Coronary artery (tissue), 2 donors: Measurements from ENCODE around the gene PITPNM1.
A peak's percentile ranks its signal among the peaks of the same experiment; 100 is the strongest.

Source experiments
- DNase-seq: peaks from one replicate; pipeline ENCODE4 v3.0.0-alpha.2; 2017; ENCODE audit warnings: low spot score
- H3K27ac ChIP-seq, 2 donors: fragments of 200-600 bp; sonication (generic); one replicate each; pipeline ENCODE4 v1.5.1; 2016 to 2019
- H3K4me3 ChIP-seq: fragments of 200-600 bp; sonication (generic); 2 replicates; pipeline ENCODE4 v1.5.1; 2016; ENCODE audit warnings: mild to moderate bottlenecking, moderate library complexity
- TF ChIP-seq, protein P1 (sequence below): fragments of 200-600 bp; sonication (generic); IDR thresholded peaks from one replicate; pipeline ENCODE4 v1.5.1; 2019; ENCODE audit warnings: antibody characterized with exemption

The PITPNM1 gene

DNA sequence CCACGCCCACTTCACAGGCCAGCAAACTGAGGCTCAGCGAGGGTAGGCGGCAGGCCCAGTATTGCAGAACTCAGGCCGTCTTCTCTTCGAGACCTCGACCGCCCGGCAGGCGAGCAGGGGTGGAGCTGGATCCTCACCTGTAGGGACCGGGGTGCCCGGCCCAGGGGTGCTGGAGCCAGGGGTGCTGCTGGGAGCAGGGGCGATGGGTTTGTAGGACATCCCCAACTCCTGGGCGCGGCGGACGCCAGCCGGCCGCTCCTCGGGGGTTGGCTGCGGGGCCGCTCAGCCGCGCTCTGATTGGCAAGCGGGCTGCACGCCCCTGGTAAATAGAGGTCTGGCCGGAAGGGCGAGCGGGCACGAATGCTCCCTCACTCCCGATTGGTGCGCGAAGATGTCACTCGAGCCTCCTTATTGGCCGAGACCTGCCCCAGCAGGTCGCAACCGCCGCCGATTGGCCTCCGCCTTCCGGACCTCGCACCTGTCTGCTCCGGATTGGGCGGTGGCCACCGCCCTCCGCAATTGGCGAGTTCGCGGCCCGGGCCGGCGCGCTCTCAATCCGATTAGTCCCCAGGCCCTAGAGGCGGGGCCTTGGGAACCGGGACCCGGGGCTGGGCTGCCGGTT lies 2.8 kb upstream of the PITPNM1 start, which contains the start of gene CDK2AP2:
TSS of gene CDK2AP2 (minus strand) at position 299 of the 622 bp plus-strand sequence. CDS start at position 219, 80 bp downstream.
- TF ChIP-seq, protein P1, sequence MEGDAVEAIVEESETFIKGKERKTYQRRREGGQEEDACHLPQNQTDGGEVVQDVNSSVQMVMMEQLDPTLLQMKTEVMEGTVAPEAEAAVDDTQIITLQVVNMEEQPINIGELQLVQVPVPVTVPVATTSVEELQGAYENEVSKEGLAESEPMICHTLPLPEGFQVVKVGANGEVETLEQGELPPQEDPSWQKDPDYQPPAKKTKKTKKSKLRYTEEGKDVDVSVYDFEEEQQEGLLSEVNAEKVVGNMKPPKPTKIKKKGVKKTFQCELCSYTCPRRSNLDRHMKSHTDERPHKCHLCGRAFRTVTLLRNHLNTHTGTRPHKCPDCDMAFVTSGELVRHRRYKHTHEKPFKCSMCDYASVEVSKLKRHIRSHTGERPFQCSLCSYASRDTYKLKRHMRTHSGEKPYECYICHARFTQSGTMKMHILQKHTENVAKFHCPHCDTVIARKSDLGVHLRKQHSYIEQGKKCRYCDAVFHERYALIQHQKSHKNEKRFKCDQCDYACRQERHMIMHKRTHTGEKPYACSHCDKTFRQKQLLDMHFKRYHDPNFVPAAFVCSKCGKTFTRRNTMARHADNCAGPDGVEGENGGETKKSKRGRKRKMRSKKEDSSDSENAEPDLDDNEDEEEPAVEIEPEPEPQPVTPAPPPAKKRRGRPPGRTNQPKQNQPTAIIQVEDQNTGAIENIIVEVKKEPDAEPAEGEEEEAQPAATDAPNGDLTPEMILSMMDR, result no peak
- H3K4me3 ChIP-seq, result peak within 1 kb of the TSS; percentile 78
- peak; percentile 99 for DNase-seq

DNA sequence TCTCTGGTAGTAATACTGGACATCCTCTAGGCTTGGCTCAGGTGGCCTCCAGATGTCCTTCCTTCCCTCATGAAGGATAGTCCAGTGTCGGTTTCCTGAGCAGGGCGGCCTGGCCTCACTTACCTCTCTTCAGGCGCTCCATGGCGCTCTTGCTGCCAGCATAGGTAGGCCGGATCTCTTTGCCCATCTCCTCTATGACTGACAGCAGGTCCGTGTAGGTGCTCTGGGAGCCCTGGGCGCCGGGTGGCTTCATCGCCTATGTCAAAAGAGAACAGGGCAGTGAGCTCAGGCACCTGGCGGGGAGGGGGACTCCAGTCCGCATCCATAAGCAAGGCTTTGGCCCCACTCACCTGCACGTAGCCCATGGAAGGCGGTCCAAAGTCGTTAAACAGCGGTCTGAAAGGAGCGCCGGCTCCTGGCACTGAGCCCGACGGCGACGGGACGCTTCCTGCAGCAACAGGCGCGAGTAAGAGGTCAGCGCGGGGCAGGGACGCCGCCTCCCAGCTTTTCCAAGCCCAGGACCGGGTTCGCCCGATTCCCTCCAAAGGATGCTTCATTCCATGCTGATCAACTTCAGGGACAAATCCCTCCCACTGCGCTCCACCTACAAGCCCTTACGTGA lies 2.2 kb upstream of the PITPNM1 start:
- TF ChIP-seq, protein P1, result no peak
- peak overlapping the region; percentile 86 to 97 for H3K27ac ChIP-seq
- H3K4me3 ChIP-seq, result peak overlapping the region; percentile 78
- no peak for DNase-seq

More for the DNA sequence above, 2.8 kb upstream of the PITPNM1 start, which contains the start of gene CDK2AP2:
- peak within 1 kb of the TSS; percentile 86 to 97 for H3K27ac ChIP-seq

DNA sequence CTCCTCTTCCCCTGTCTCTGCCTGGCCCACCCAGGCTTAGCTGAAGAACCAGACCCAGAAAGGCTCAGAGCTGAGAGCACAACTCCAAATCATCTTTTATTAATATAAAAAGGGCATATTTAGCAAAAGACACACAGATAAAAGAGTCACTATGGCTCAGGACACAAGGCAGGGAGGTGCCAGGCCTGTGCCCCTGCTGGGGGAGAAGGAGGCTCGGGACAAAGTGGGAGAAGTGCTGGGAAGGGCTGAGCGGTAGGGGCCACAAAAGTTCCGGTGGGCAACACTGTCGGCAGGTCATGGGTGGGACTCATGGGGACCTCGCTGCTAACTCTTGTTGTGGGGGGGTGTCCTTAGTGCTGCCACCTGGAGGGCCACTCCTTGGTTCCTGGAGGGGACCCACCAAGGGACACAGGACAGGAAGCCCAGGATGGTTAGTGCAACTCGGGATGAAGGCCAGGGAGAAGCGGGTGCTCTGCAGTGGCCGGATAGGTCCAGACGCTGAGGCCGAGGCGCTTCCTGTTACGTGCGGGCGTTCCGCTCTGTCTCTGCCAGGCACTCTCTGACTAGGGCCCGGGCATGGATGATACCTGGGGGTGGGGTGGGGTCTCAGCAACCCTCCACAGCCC lies 1.4 kb upstream of the PITPNM1 start:
- no peak for DNase-seq
- TF ChIP-seq, protein P1, result no peak
- peak overlapping the region; percentile 86 to 97 for H3K27ac ChIP-seq
- H3K4me3 ChIP-seq, result peak overlapping the region; percentile 78

DNA sequence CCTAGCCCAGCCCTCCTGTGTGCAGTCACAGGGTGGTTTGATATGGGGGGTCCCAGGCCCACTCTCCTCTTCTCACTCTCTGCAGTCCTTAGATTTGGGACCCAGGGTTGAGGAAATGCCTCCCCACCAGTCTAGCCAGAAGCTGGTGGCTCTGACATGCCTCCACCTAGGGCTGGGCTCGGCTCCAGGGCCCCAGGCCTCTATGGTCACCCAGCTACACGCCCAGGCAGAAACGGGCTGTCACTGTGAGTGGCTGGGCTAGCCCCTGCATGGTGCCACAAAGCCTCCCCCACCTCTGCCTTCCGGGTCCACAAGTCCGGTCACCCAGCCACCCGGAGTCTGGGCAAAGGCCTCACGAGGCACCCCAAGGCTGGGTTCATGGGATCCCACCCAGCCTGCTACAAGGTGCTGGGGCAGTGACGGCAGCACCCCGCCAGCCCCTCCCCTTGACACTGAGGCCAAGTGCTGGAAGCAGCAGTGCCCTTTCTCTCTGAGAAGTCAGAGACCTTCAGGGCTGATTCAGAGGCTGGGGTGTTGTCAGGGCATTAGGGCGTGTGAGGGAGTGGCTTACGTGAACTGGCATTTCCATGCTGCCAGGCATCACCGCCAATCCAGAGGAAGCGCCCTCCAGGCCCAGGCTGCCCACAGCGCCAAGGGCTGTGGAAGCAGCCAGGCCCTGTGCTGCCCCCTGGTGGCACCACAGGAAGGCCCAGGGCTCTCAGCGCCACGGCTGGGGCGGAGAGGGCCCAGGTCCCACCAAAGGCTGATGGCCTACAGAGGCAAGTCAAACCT lies 638 bp upstream of the PITPNM1 start:
- peak overlapping the region; percentile 86 to 97 for H3K27ac ChIP-seq
- DNase-seq, result peak; percentile 97
- TF ChIP-seq, protein P1, result peak; percentile 97
- H3K4me3 ChIP-seq, result peak overlapping the region; percentile 78

DNA sequence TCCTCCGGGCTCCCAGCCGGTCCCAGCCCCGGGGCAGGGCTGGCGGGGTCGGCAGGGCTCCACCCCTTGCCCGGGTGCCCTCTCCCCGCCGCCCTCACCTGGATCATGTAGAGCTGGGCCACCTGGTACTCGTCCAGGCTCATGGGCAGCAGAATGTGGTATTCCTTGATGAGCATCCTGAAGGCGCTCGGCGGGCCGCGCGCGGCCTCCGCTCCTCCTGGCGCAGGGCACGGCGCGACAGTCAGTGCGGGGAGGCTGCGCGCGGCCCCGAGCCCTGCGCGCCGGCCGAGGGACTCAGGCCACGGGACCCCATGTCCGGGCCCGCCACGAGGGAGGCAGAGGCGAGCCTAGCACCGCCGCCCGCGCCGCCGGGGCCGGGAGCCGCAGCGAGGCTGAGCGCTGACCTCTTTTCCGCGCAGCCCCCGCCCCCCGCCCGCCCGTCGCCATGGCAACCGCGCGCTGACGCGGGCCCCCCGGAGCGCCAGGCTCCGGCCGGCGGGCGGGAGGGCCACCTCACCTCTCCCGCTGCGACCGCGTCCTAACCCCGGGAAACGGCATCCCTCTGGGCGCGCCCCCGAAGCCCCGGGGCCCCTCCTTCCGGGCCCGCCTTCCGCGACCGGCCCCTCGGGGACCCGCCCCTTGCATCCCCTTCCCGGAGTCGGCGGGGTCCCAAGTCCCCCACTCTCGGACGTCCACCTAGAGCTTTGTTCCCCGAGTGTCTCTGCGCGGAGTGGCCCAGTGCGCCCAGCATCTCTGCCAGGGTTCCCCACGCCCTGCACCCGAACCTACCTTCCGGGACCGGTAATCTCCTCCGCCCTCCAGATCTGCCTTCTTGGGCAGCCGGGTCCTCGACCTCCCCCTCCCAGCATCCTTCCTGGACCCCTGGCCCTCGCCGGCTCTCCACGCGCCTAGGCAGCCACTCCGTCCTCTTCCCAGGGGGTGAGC lies 886 bp downstream of the PITPNM1 start:
- DNase-seq, result no peak
- peak overlapping the region; percentile 78 for H3K4me3 ChIP-seq
- TF ChIP-seq, protein P1, result no peak
- H3K27ac ChIP-seq, result peak overlapping the region; percentile 86 to 97
